Activated T-helper 1 cell treated with anti-CD3 and anti-CD28 coated beads, Interleukin-2, amount 50 U/mL, for 16 hours (primary cell): ENCODE data around the gene BCL11B.

ENCODE experiments used
- DNase-seq, 2 donors: peaks; one replicate each; pipeline ENCODE4 v3.0.0-alpha.2; 2020; ENCODE audit warnings: low read depth in 1 of 2, low spot score in 1 of 2

The BCL11B gene

GRCh38 chr14:99123208-99123870, 148.7 kb downstream of the BCL11B start:
- DNase-seq, result no peak

- no peak for DNase-seq
Observed at GRCh38 chr14:99122521-99123125, 149.4 kb downstream of the BCL11B start.

- no peak for DNase-seq
Observed at GRCh38 chr14:99121319-99121875, 150.6 kb downstream of the BCL11B start.

- no peak for DNase-seq
Observed at GRCh38 chr14:99120526-99121318, 151.3 kb downstream of the BCL11B start.

DNA sequence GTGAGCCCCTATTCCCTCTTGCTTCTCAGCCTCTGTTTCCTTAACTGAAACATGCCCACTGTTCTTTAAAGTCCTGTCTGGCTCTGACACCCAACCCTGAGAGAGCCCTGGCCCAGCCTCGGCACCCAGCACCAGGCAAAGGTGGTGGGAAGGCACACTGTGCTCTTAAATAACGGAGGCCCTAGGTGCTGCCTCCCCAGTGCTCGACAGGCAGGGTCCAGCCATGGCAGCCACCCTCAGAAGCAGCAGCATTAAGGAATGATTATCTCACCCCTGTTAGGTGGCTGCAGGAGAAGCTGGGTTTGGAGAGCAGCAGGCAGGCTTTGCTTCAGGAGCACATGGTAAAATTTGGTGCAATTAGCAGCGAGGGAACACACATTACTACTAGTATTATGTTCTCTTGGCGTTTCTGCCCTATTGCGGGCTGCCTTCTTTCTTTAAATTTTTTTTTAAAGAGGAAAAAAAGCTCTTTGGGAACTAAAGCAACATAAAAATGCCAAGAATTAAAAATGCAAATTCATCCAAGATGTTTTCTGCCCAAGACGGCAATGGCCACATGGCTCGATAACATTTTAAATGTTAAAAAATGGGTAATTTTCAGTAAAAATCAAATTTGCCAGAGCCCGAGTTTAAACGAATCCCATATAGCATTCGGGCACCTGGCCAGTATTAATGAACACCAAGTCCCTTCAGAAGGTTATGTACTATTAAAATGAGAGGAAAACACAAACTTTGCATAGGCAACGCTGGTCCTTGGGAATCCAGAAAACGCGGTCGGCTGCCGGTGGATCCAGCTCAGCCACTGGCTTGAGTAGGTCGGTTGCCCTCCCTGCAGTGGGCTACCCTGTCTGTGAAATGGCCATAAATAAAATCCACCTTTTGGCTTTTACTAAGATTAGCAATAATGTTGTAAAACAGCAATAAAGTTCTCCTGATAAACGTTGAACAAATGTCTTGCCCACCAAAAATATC, 152.2 kb downstream of the BCL11B start:
- no peak for DNase-seq
